ENCODE measurements around the gene C2orf49. TPM values are rescaled to one million over a fixed set of nuclear protein-coding genes. Genes with fewer than 3 reads are reported as not detected.

The C2orf49 gene
- total and polyA plus RNA-seq, 10 of the 15 experiments (the other 5 are each of a cell fraction or from before 2014, with no cell fraction given), result 7.2 to 24.2 (median 15.5) TPM

DNA sequence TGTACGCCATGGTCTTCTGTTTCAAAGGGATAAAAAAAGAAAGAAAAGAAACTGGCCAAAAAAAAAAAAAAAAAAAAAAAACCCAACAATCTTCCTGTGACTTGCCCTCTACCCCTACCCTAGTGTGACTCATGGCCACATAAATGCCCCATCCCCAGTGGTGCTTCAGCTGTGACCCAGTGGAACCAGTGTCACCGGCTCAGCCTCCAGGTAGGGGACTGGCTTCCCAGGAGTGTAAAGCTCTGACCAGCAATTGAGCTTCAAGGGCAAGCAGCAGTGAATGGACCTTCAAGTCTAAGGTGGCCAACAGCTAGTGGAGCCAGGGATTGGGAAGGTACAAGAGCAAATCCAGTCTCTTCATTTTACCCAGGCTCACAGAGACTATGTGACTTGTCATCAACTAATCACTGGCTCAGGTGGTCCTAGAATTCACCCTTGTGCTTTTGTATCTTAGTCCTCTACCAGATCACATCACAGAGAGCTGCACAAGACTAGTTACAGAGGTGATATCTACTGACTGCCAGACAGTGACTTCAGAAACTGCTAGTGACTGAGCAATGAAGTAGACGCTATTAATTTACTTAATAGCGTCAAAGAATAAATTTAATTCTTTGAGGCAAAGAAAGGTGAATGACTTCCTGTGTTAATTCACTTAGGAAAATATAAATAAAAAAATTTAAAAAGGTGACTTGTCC is 6.5 kb upstream of the C2orf49 start:
- CTCF ChIA-PET, result interaction anchor here (0.6 to 1.2 kb wide), 2 partner anchors 14 to 498 kb away, joined by 3 read pairs; no protein-coding TSS in a partner anchor
- Histone ChIP-seq H3K9ac (ENCODE audit: control insufficient read depth, insufficient read depth, low read length) (peak overlapping the region; percentile 91), H2AFZ (ENCODE audit: control insufficient read depth, low read depth, low read length) (no peak overlapping the region; the same call in 1 of the 2 replicates)

More for the DNA sequence above, 6.5 kb upstream of the C2orf49 start:
- intact Hi-C loops (cut with micrococcal nuclease; ENCODE audit: unreplicated experiment), result loop anchor here (10.0 kb wide), 1 partner anchor 414 kb away; the partner anchor contains the start of gene NCK2
- TF ChIP-seq IKZF1 (conservative IDR thresholded peaks at IDR 0.05), result no peak
- TF ChIP-seq CBX3 (IDR thresholded peaks at IDR 0.05; ENCODE audit: borderline replicate concordance, low read depth), result no peak
- TF ChIP-seq POLR2AphosphoS2 (IDR thresholded peaks at IDR 0.05; ENCODE audit: low read depth, low read length), result no peak
- TF ChIP-seq, protein P1, sequence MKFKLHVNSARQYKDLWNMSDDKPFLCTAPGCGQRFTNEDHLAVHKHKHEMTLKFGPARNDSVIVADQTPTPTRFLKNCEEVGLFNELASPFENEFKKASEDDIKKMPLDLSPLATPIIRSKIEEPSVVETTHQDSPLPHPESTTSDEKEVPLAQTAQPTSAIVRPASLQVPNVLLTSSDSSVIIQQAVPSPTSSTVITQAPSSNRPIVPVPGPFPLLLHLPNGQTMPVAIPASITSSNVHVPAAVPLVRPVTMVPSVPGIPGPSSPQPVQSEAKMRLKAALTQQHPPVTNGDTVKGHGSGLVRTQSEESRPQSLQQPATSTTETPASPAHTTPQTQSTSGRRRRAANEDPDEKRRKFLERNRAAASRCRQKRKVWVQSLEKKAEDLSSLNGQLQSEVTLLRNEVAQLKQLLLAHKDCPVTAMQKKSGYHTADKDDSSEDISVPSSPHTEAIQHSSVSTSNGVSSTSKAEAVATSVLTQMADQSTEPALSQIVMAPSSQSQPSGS (IDR thresholded peaks at IDR 0.05; ENCODE audit: low read length), result no peak
- no peaks in the 10 kb centered on the region for H3K9me3 ChIP-seq (replicated peaks; ENCODE audit: control insufficient read depth, insufficient read depth, low read length)
- 54% methylated on average over 4 of the region's 4 CpGs for WGBS (ENCODE audit: insufficient coverage, insufficient replicate concordance, low lambda C conversion rate, missing lambda C conversion rate)
- no peak for DNase-seq (ENCODE audit: low read depth, low spot score)
- H3K27ac ChIP-seq (ENCODE audit: control insufficient read depth, insufficient read depth), result peak overlapping the region; percentile 86; the same call in 1 of the 2 replicates
- H3K4me2 ChIP-seq (ENCODE audit: control insufficient read depth, insufficient read depth), result peak overlapping the region; percentile 73; the same call in 1 of the 2 replicates
- H3K27me3 ChIP-seq (replicated peaks in 1 of 2; ENCODE audit: control insufficient read depth in 2 of 2, insufficient read depth in 2 of 2, low read length in 1 of 2), result no peaks in the 10 kb centered on the region
- POLR2A ChIA-PET, result interaction anchor here (0.7 to 1.5 kb wide), 3 partner anchors 8 to 862 kb away, joined by 3 to 9 read pairs (median 5); no protein-coding TSS in a partner anchor
- H3K4me1 ChIP-seq (ENCODE audit: control insufficient read depth, insufficient read depth, low read length), result peaks cover 4% of the 10 kb centered on the region
- no peaks in the 10 kb centered on the region for H4K20me1 ChIP-seq (ENCODE audit: control insufficient read depth, insufficient read depth)
- TSS peak; percentile 88 for BruUV-seq (replicated peaks)
- in situ Hi-C loops (cut with MboI), result no loop called here
- peak; percentile 41 for FAIRE-seq
- SMC1A ChIA-PET (ENCODE audit: uncharacterized antibody, unreplicated experiment), result interaction anchor here (0.6 to 5.0 kb wide), 4 partner anchors 8 to 20 kb away, joined by 3 to 25 read pairs (median 3); partner anchors contain the start of gene C2orf49
- peaks cover 0 to 3% of the 10 kb centered on the region in 2 experiments; a peak in 1 of 4 replicates for H3K36me3 ChIP-seq (ENCODE audit: control insufficient read depth in 2 of 2, insufficient read depth in 2 of 2, low read length in 1 of 2)
- ATAC-seq, result no peak
- peaks cover 45% of the 10 kb centered on the region for H3K79me2 ChIP-seq (ENCODE audit: control insufficient read depth, insufficient read depth, low read length)
- peak overlapping the region; percentile 68 for H3K4me3 ChIP-seq
- RAD21 ChIA-PET (ENCODE audit: unreplicated experiment), result interaction anchor here (0.6 to 0.7 kb wide), 2 partner anchors 16 to 63 kb away, joined by 4 read pairs; no protein-coding TSS in a partner anchor

Measured in GM12878 (cell line).